Aorta (tissue), 5 donors: ENCODE data around the gene C2orf80. TPM values are rescaled to one million over a fixed set of nuclear protein-coding genes. Genes with fewer than 3 reads are reported as not detected.
"Not testable (repeated sequence)": the region's sequence is repeated elsewhere in the genome, so short reads cannot be mapped to it uniquely, and the experiment has no call there.

Source experiments
- ATAC-seq: fragments of 200-7000 bp; cut with Tn5 transposase; one replicate; pipeline ENCODE4 v1.9.1; 2022; ENCODE audit warnings: moderate library complexity; ENCODE audit not compliant: low FRiP score
- DNase-seq, 2 donors: peaks; one replicate each; pipeline ENCODE4 v3.0.0-alpha.2; 2020
- H3K27ac ChIP-seq, 2 donors: one replicate each; pipeline ENCODE4 v1.5.1; 2013; ENCODE audit warnings: low read length in 2 of 2, mild to moderate bottlenecking in 2 of 2, moderate library complexity in 2 of 2, control low read depth in 1 of 2, inconsistent platforms in 1 of 2, low read depth in 1 of 2
- H3K27me3 ChIP-seq, 2 donors: one replicate each; pipeline ENCODE4 v1.6.1; 2013; ENCODE audit warnings: control low read depth in 1 of 2, low read length in 1 of 2, mild to moderate bottlenecking in 1 of 2, moderate library complexity in 1 of 2; ENCODE audit not compliant: insufficient read depth in 2 of 2, control insufficient read depth in 1 of 2
- H3K36me3 ChIP-seq, 2 donors: one replicate each; pipeline ENCODE4 v1.6.1; 2013; ENCODE audit warnings: control low read depth in 1 of 2, low read length in 1 of 2, mild to moderate bottlenecking in 1 of 2; ENCODE audit not compliant: insufficient read depth in 2 of 2, control insufficient read depth in 1 of 2
- H3K4me1 ChIP-seq, 2 donors: one replicate each; pipeline ENCODE4 v1.6.1; 2013; ENCODE audit warnings: low read length in 2 of 2, control low read depth in 1 of 2, mild to moderate bottlenecking in 1 of 2, moderate library complexity in 1 of 2; ENCODE audit not compliant: insufficient read depth in 2 of 2, control insufficient read depth in 1 of 2
- H3K4me3 ChIP-seq, 2 donors: one replicate each; pipeline ENCODE4 v1.5.1; 2013; ENCODE audit warnings: low read length in 2 of 2, control low read depth in 1 of 2, mild to moderate bottlenecking in 1 of 2
- H3K9me3 ChIP-seq: one replicate; pipeline ENCODE4 v1.6.1; 2013; ENCODE audit warnings: mild to moderate bottlenecking, low read length; ENCODE audit not compliant: control insufficient read depth
- WGBS, 2 donors: extraction: QIAGEN DNeasy Blood & Tissue Kit; methylation state at CpG; one replicate each; pipeline ENCODE4 v1.1.7; 2013; 5-methylcytosine and 5-hydroxymethylcytosine counted together
- intact Hi-C, 2 donors: fragments of 100-400 bp; cut with DNase I; formaldehyde crosslinking; loops; one replicate each; pipeline versions ENCODE4 v1.14.2 to v1.15.0; 2022
- polyA plus RNA-seq, 2 donors: library from polyadenylated mRNA; stranded (reverse); fragments of 200-250 nt; gene quantifications; one replicate each; pipeline ENCODE4 v1.2.3, GENCODE V29; 2013
- total RNA-seq, 2 donors: library from RNA; stranded (reverse); fragmentation: NEBNext Ultra II Directional; extraction: Animal tissue kit (Norgen Biotek cat#: 25700); gene quantifications; one replicate each; pipeline ENCODE4 v1.2.1, GENCODE V29; 2021
- donor health status: healthy with polysubstance abuse.
- donor health status: Bipolar disorder and iron deficiency.
- donor health status: DM: no; HTN: no; CAD: no.
- donor health status: DM: no; HTN: no; CAD: no.
- donor health status: DM: yes; HTN: yes; CAD: no.

C2orf80 gene
- total and polyA plus RNA-seq, 4 donors = not detected

- WGBS, 2 donors = 91 to 94% methylated on average over 3 of the region's 3 CpGs
- DNase-seq = no peak
- no peak for ATAC-seq
- H3K4me3 ChIP-seq = no peak overlapping the region
- intact Hi-C loops = no loop called here
- H3K27ac ChIP-seq = no peak overlapping the region
- no peaks in the 10 kb centered on the region for H3K4me1 ChIP-seq
- H3K9me3 ChIP-seq = no peaks in the 10 kb centered on the region
- no peaks in the 10 kb centered on the region for H3K36me3 ChIP-seq
- no peaks in the 10 kb centered on the region for H3K27me3 ChIP-seq
These were observed 70.9 kb downstream of the C2orf80 start for GRCh38 chr2:208118918-208119317.

- intact Hi-C loops = not testable (repeated sequence)
These were observed 72.4 kb downstream of the C2orf80 start for GRCh38 chr2:208117390-208117789.

More at GRCh38 chr2:208117390-208117789, 72.4 kb downstream of the C2orf80 start:
- 93 to 98% methylated on average over 11 of the region's 11 CpGs for WGBS, 2 donors
- not testable (repeated sequence) for DNase-seq, ATAC-seq, H3K9me3 ChIP-seq, H3K4me3 ChIP-seq, H3K27ac ChIP-seq, H3K36me3 ChIP-seq, H3K27me3 ChIP-seq, H3K4me1 ChIP-seq

Other genes with a start within 250 kb of the C2orf80 start
- gene PLEKHM3, start 164.5 kb downstream of the C2orf80 start, total RNA-seq = 10 to 100 TPM; 12.4 to 18.9 TPM
- gene PLEKHM3, start 164.5 kb downstream of the C2orf80 start, polyA plus RNA-seq = 1 to 10 TPM; 2.8 to 6.3 TPM
- gene CRYGD, start 65.5 kb downstream of the C2orf80 start, total RNA-seq = not detected
- gene CRYGD, start 65.5 kb downstream of the C2orf80 start, polyA plus RNA-seq = not detected
- gene CRYGC, start 60.2 kb downstream of the C2orf80 start, total RNA-seq = not detected
- not detected for gene CRYGC, start 60.2 kb downstream of the C2orf80 start, polyA plus RNA-seq
- gene CRYGB, start 43.9 kb downstream of the C2orf80 start, total RNA-seq = not detected
- not detected for gene CRYGB, start 43.9 kb downstream of the C2orf80 start, polyA plus RNA-seq
- not detected for gene CRYGA, start 26.4 kb downstream of the C2orf80 start, total RNA-seq
- not detected for gene CRYGA, start 26.4 kb downstream of the C2orf80 start, polyA plus RNA-seq
- 10 to 100 TPM; 46.4 to 63.1 TPM for gene IDH1, start 65.0 kb upstream of the C2orf80 start, total RNA-seq
- gene IDH1, start 65.0 kb upstream of the C2orf80 start, polyA plus RNA-seq = 10 to 100 TPM; 25.1 to 78.4 TPM
- gene PIKFYVE, start 76.2 kb upstream of the C2orf80 start, total RNA-seq = 10 to 100 TPM; 31.9 to 42.6 TPM
- 1 to 10 TPM; 5.5 to 6.8 TPM for gene PIKFYVE, start 76.2 kb upstream of the C2orf80 start, polyA plus RNA-seq
- under 1 TPM in 1 of 2 donors, not detected in 1; 0.18 TPM for gene PTH2R, start 216.8 kb upstream of the C2orf80 start, total RNA-seq
- not detected for gene PTH2R, start 216.8 kb upstream of the C2orf80 start, polyA plus RNA-seq